BLaER1 (cell line): Measurements from ENCODE around the gene PCIF1.
A peak's percentile ranks its signal among the peaks of the same experiment; 100 is the strongest.
"Not testable (repeated sequence)": the region's sequence is repeated elsewhere in the genome, so short reads cannot be mapped to it uniquely, and the experiment has no call there.

ENCODE experiments used
- H3K27ac ChIP-seq: shearing (Covaris generic); formaldehyde crosslinking; 2 replicates; pipeline ENCODE4 v1.8.1; 2022
- H3K27me3 ChIP-seq: shearing (Covaris generic); formaldehyde crosslinking; 2 replicates; pipeline ENCODE4 v1.8.1; 2022
- H3K36me3 ChIP-seq: shearing (Covaris generic); formaldehyde crosslinking; 2 replicates; pipeline ENCODE4 v1.8.1; 2022
- H3K4me1 ChIP-seq: shearing (Covaris generic); formaldehyde crosslinking; 2 replicates; pipeline ENCODE4 v1.8.1; 2022
- H3K4me2 ChIP-seq: shearing (Covaris generic); formaldehyde crosslinking; 2 replicates; pipeline ENCODE4 v1.8.1; 2022
- H3K4me3 ChIP-seq: shearing (Covaris generic); formaldehyde crosslinking; 2 replicates; pipeline ENCODE4 v1.8.1; 2022
- H3K9ac ChIP-seq: shearing (Covaris generic); formaldehyde crosslinking; 2 replicates; pipeline ENCODE4 v1.8.1; 2022
- H3K9me3 ChIP-seq: shearing (Covaris generic); formaldehyde crosslinking; 2 replicates; pipeline ENCODE4 v1.8.1; 2022
- H4K20me1 ChIP-seq: shearing (Covaris generic); formaldehyde crosslinking; 2 replicates; pipeline ENCODE4 v1.8.1; 2022
- Cebpa-rat ChIP-seq: shearing (Covaris generic); IDR thresholded peaks from 2 replicates; pipeline ENCODE4 v1.8.1; 2022

Gene PCIF1

GRCh38 chr20:45953672-45954071 lies 19.2 kb downstream of the PCIF1 start:
- H3K27ac ChIP-seq: no peak overlapping the region
- peaks cover 18% of the 10 kb centered on the region for H4K20me1 ChIP-seq
- no peaks in the 10 kb centered on the region; the same call in 1 of the 2 replicates for H3K9me3 ChIP-seq
- H3K4me3 ChIP-seq: no peak overlapping the region
- no peak overlapping the region for H3K9ac ChIP-seq
- H3K36me3 ChIP-seq: peaks cover 95% of the 10 kb centered on the region
- H3K4me2 ChIP-seq: no peak overlapping the region
- peaks cover 2% of the 10 kb centered on the region for H3K4me1 ChIP-seq
- H3K27me3 ChIP-seq: no peaks in the 10 kb centered on the region
- no peak for TF ChIP-seq Cebpa-rat

GRCh38 chr20:45956326-45956725 lies 21.8 kb downstream of the PCIF1 start:
- not testable (repeated sequence) for H3K4me3 ChIP-seq, H3K9ac ChIP-seq, H3K4me2 ChIP-seq, H3K27ac ChIP-seq, H3K27me3 ChIP-seq, H3K9me3 ChIP-seq, H3K4me1 ChIP-seq, H4K20me1 ChIP-seq
- peaks cover 95% of the 10 kb centered on the region for H3K36me3 ChIP-seq

DNA sequence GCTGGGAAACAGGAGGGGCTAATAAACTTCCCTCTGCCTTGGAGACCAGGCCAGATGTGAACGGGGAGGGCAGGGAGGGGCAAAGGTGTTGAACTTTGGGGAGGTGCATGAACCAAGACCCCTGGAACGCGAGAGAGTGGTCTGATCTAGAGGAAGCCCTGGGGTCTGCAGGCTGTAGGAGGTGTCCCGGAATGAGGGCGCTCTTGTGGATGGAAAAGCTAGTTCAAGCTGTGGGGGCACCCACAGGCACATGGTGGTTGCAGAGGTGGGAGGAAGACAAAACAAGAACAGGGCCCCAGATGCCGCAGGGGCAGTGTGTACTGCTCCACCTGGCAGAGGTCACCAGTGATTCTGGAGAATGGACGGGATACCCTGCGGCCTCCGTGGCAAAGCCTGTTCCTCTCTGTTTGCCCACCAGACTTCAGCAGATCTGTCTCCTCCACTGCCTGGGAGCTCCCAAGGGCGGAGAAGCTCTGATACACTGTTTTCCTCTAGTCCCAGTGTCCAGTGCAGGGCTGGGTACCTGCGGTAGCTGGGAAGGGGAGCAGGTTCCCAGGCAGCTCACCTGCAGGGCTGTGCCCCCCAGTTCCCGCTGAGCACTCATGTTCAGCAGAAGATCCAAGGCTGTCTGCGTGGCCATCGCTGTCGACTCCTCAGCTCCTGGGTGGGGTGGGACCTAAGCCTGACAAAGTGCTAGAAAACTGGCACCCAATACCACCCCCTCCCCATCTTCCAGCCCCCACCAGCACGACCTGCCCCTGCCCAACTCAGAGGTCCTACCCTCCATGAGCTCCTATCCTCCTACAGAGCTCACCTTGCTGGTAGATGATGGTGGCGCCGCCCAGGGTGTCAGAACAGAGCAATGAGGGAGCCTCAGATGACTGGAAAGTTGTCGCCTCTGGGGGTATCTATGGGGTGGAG lies 22.8 kb downstream of the PCIF1 start:
- H3K9me3 ChIP-seq: no peaks in the 10 kb centered on the region; the same call in 1 of the 2 replicates
- peaks cover 95% of the 10 kb centered on the region for H3K36me3 ChIP-seq
- no peak overlapping the region for H3K4me2 ChIP-seq
- no peak overlapping the region for H3K27ac ChIP-seq
- H4K20me1 ChIP-seq: no peaks in the 10 kb centered on the region
- H3K27me3 ChIP-seq: no peaks in the 10 kb centered on the region
- H3K4me3 ChIP-seq: no peak overlapping the region
- no peak for TF ChIP-seq Cebpa-rat
- no peak overlapping the region for H3K9ac ChIP-seq
- peaks cover 5% of the 10 kb centered on the region; the same call in 1 of the 2 replicates for H3K4me1 ChIP-seq

DNA sequence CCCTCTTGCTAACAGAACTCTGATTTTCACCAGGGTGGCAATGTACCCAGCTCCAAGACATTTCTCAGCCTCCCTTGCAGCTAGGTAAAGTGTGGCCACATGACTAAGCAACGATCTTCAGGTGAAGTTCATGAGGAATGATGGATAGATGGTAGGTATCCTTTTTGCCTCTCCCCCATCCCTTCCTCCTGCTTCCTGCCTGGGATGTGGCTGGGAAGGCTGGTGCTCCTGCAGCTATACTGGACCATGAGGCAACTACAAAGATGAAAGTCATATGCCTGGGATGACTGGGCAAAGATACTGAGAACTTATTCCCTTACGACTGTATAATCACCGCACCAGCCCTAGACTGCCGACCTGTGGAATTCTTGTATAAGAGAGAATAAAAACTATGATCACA lies 24.1 kb downstream of the PCIF1 start:
- H3K9me3 ChIP-seq: no peaks in the 10 kb centered on the region; the same call in 1 of the 2 replicates
- no peak for TF ChIP-seq Cebpa-rat
- H3K27ac ChIP-seq: no peak overlapping the region
- H3K4me3 ChIP-seq: no peak overlapping the region
- peaks cover 86% of the 10 kb centered on the region for H3K36me3 ChIP-seq
- no peaks in the 10 kb centered on the region for H3K27me3 ChIP-seq
- no peak overlapping the region for H3K9ac ChIP-seq
- H3K4me1 ChIP-seq: peaks cover 17% of the 10 kb centered on the region
- no peak overlapping the region for H3K4me2 ChIP-seq
- peaks cover 7% of the 10 kb centered on the region for H4K20me1 ChIP-seq

- no peak overlapping the region for H3K4me2 ChIP-seq
- no peak overlapping the region for H3K9ac ChIP-seq
- H3K9me3 ChIP-seq: no peaks in the 10 kb centered on the region; the same call in 1 of the 2 replicates
- H3K27ac ChIP-seq: no peak overlapping the region
- no peak for TF ChIP-seq Cebpa-rat
- peaks cover 86% of the 10 kb centered on the region for H3K36me3 ChIP-seq
- H3K4me3 ChIP-seq: no peak overlapping the region
- H4K20me1 ChIP-seq: peaks cover 12% of the 10 kb centered on the region
- H3K27me3 ChIP-seq: no peaks in the 10 kb centered on the region
- H3K4me1 ChIP-seq: peaks cover 22% of the 10 kb centered on the region
Measured at GRCh38 chr20:45959126-45959525, 24.6 kb downstream of the PCIF1 start.

GRCh38 chr20:45959956-45960630 lies 25.6 kb downstream of the PCIF1 start:
- no peaks in the 10 kb centered on the region; the same call in 1 of the 2 replicates for H3K9me3 ChIP-seq
- H3K4me2 ChIP-seq: no peak overlapping the region
- H3K9ac ChIP-seq: no peak overlapping the region
- H3K27me3 ChIP-seq: no peaks in the 10 kb centered on the region
- TF ChIP-seq Cebpa-rat: no peak
- H3K4me1 ChIP-seq: peaks cover 26% of the 10 kb centered on the region
- no peak overlapping the region for H3K4me3 ChIP-seq
- H3K36me3 ChIP-seq: peaks cover 86% of the 10 kb centered on the region
- H4K20me1 ChIP-seq: peaks cover 22% of the 10 kb centered on the region
- H3K27ac ChIP-seq: no peak overlapping the region

- Histone ChIP-seq H3K27ac (no peak overlapping the region), H3K4me1 (peaks cover 26% of the 10 kb centered on the region), H3K4me3 (no peak overlapping the region), H4K20me1 (peaks cover 25% of the 10 kb centered on the region), H3K36me3 (peaks cover 89% of the 10 kb centered on the region), H3K4me2 (peak overlapping the region; percentile 85; the same call in 1 of the 2 replicates), H3K27me3 (no peaks in the 10 kb centered on the region), H3K9ac (no peak overlapping the region; the same call in 1 of the 2 replicates), H3K9me3 (no peaks in the 10 kb centered on the region; the same call in 1 of the 2 replicates)
- TF ChIP-seq Cebpa-rat: no peak
Measured at GRCh38 chr20:45962031-45962755, 27.7 kb downstream of the PCIF1 start.

DNA sequence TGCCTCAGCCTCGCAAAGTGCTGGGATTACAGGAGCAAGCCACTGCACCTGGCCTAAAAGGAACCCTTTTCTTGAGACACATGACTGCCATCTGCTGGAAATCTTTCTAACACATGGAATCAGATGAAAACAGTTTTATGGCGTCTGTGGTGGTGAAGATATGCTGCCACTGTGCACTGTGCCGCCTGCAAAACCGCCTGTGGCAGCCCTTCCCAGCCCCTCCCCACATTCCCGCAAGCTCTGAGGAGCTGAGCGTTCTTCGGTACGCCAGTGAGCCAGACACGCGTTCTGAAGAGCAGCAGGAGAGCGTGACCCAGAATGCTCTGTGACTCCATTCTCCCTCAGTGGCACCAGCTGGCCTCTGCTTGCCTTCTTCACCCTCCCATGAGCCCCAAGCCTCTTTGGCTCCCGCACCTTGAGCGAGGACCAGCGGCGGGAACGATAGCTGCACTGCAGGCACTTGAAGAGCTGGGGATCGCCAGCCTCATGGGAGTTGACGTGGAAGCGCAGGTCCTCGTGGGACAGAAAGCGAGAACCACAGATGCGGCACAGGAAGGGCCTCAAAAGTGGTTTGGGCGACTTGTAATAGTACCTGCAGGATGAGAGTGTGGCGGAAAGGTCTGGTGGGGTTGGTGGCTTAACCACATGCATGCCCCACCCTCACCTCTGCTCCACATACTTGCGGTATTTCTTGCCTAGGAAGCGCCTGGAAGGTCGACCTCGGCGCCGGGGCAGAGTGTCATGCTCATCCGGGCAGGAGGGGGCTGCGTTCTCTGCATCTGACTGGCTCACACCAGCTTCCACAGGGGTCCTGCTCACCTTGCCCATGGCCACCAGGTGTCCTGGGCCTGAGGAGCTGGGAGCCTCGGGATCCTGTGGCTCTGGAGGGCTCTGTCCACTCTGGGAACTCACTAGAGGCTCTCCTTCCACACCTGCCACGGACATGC lies 28.8 kb downstream of the PCIF1 start:
- no peak for TF ChIP-seq Cebpa-rat
- H3K4me1 ChIP-seq: peaks cover 26% of the 10 kb centered on the region
- H3K9ac ChIP-seq: peak overlapping the region; percentile 56
- H3K9me3 ChIP-seq: no peaks in the 10 kb centered on the region; the same call in 1 of the 2 replicates
- H3K36me3 ChIP-seq: peaks cover 89% of the 10 kb centered on the region
- peak overlapping the region; percentile 29; the same call in 1 of the 2 replicates for H3K4me3 ChIP-seq
- peaks cover 25% of the 10 kb centered on the region for H4K20me1 ChIP-seq
- peak overlapping the region; percentile 85 for H3K4me2 ChIP-seq
- peak overlapping the region; percentile 50 for H3K27ac ChIP-seq
- no peaks in the 10 kb centered on the region for H3K27me3 ChIP-seq
